MV-4-11 (cell line): ENCODE measurements around the gene HIKESHI.

Experiments used
- DNase-seq: peaks from one replicate; lab custom pipeline; 2025; lab: John Stamatoyannopoulos, UW

Gene HIKESHI

GRCh38 chr11:86374586-86374985 is 72.5 kb downstream of the HIKESHI start, which contains the start of gene CCDC81:
TSS of gene CCDC81 (plus strand) at chr11:86374887. CDS start at chr11:86375164, 277 bp downstream.
- no peak for DNase-seq

- DNase-seq: no peak
Measured at GRCh38 chr11:86377972-86378371, 75.9 kb downstream of the HIKESHI start.

GRCh38 chr11:86380295-86381059 is 78.4 kb downstream of the HIKESHI start:
- no peak for DNase-seq

GRCh38 chr11:86383041-86383955 is 81.3 kb downstream of the HIKESHI start:
- DNase-seq: no peak

- no peak for DNase-seq
Measured at GRCh38 chr11:86386283-86386682, 84.2 kb downstream of the HIKESHI start.

- DNase-seq: no peak
Measured at GRCh38 chr11:86386746-86387145, 84.7 kb downstream of the HIKESHI start.

- no peak for DNase-seq
Measured at GRCh38 chr11:86388198-86388597, 86.2 kb downstream of the HIKESHI start.

GRCh38 chr11:86390487-86390886 is 88.4 kb downstream of the HIKESHI start:
- peak; percentile 7 for DNase-seq

- DNase-seq: no peak
Measured at GRCh38 chr11:86395061-86395551, 93.1 kb downstream of the HIKESHI start.
